Liver (tissue), 9 donors: ENCODE measurements around the gene PDIA4. TPM values are rescaled to one million over a fixed set of nuclear protein-coding genes. Genes with fewer than 3 reads are reported as not detected.

ENCODE experiments used
- DNase-seq: peaks from one replicate; pipeline ENCODE4 v3.0.0-alpha.2; 2017; ENCODE audit warnings: low spot score
- H3K27ac ChIP-seq, 2 donors: one replicate each; pipeline ENCODE4 v1.7.0; 2013; ENCODE audit warnings: inconsistent platforms in 2 of 2, low read length in 2 of 2, control low read depth in 1 of 2, low read depth in 1 of 2, mild to moderate bottlenecking in 1 of 2
- H3K27me3 ChIP-seq, 4 donors: one replicate each; pipeline versions ENCODE4 v1.6.1 to v1.7.0; 2013; ENCODE audit warnings: low read length in 3 of 4, inconsistent platforms in 1 of 4, mild to moderate bottlenecking in 1 of 4, moderate library complexity in 1 of 4; ENCODE audit not compliant: control insufficient read depth in 4 of 4, insufficient read depth in 4 of 4
- H3K36me3 ChIP-seq, 4 donors: one replicate each; pipeline versions ENCODE4 v1.6.1 to v1.7.0; 2013; ENCODE audit warnings: low read length in 3 of 4, mild to moderate bottlenecking in 3 of 4, low read depth in 1 of 4, moderate library complexity in 1 of 4; ENCODE audit not compliant: control insufficient read depth in 4 of 4, insufficient read depth in 3 of 4
- H3K4me1 ChIP-seq, 4 donors: one replicate each; pipeline versions ENCODE4 v1.6.1 to v1.7.0; 2013; ENCODE audit warnings: low read length in 3 of 4, mild to moderate bottlenecking in 3 of 4, moderate library complexity in 1 of 4; ENCODE audit not compliant: control insufficient read depth in 4 of 4, insufficient read depth in 4 of 4
- H3K4me3 ChIP-seq, 3 donors: one replicate each; pipeline versions ENCODE4 v1.6.1 to v1.7.0; 2013; ENCODE audit warnings: low read length in 3 of 3, control low read depth in 1 of 3, low read depth in 1 of 3, mild to moderate bottlenecking in 1 of 3
- H3K9ac ChIP-seq, 2 donors: one replicate each; pipeline ENCODE4 v1.7.0; 2013; ENCODE audit warnings: low read length in 2 of 2, mild to moderate bottlenecking in 2 of 2, moderate library complexity in 2 of 2, control low read depth in 1 of 2, low read depth in 1 of 2
- H3K9me3 ChIP-seq, 4 donors: one replicate each; pipeline versions ENCODE4 v1.6.1 to v1.7.0; 2013; ENCODE audit warnings: low read length in 3 of 4; ENCODE audit not compliant: control insufficient read depth in 4 of 4
- ATF3 ChIP-seq: IDR thresholded peaks from 2 replicates; pipeline ENCODE4 v1.6.1; 2016; ENCODE audit warnings: antibody characterized with exemption
- CTCF ChIP-seq: fragments of 150-350 bp; IDR thresholded peaks from 2 replicates; pipeline ENCODE4 v1.5.1; 2017; ENCODE audit warnings: improper control_type of control experiment, low read depth, low read length; ENCODE audit not compliant: missing input control
- EGR1 ChIP-seq, 2 donors: IDR thresholded peaks; 2 replicates each; pipeline ENCODE4 v1.6.1; 2016 to 2018; ENCODE audit warnings: antibody characterized with exemption in 2 of 2, low read depth in 2 of 2
- FOXA1 ChIP-seq: IDR thresholded peaks from 2 replicates; pipeline ENCODE4 v1.6.1; 2016; ENCODE audit warnings: antibody characterized with exemption
- FOXA2 ChIP-seq: IDR thresholded peaks from 2 replicates; pipeline ENCODE4 v1.6.1; 2016; ENCODE audit warnings: antibody characterized with exemption
- GABPA ChIP-seq, 2 donors: IDR thresholded peaks in 1 of 2; conservative IDR thresholded peaks in 1 of 2; 2 replicates each; pipeline ENCODE4 v1.6.1; 2016; ENCODE audit warnings: antibody characterized with exemption in 2 of 2, mild to moderate bottlenecking in 1 of 2, moderate library complexity in 1 of 2
- HNF4A ChIP-seq, 2 donors: conservative IDR thresholded peaks; 2 replicates each; pipeline ENCODE4 v1.6.1; 2016; ENCODE audit warnings: antibody characterized with exemption in 2 of 2, mild to moderate bottlenecking in 2 of 2
- HNF4G ChIP-seq: IDR thresholded peaks from 2 replicates; pipeline ENCODE4 v1.6.1; 2016; ENCODE audit warnings: antibody characterized with exemption
- JUND ChIP-seq, 2 donors: IDR thresholded peaks; 2 replicates each; pipeline ENCODE4 v1.6.1; 2016; ENCODE audit warnings: antibody characterized with exemption in 2 of 2
- MAX ChIP-seq: IDR thresholded peaks from 2 replicates; pipeline ENCODE4 v1.6.1; 2016; ENCODE audit warnings: antibody characterized with exemption
- NR2F2 ChIP-seq: IDR thresholded peaks from 2 replicates; pipeline ENCODE4 v1.6.1; 2016; ENCODE audit warnings: antibody characterized with exemption
- RAD21 ChIP-seq, 2 donors: IDR thresholded peaks; 2 replicates each; pipeline ENCODE4 v1.6.1; 2016; ENCODE audit warnings: antibody characterized with exemption in 2 of 2, mild to moderate bottlenecking in 2 of 2
- REST ChIP-seq: IDR thresholded peaks from 2 replicates; pipeline ENCODE4 v1.6.1; 2016; ENCODE audit warnings: antibody characterized with exemption, mild to moderate bottlenecking
- RXRA ChIP-seq, 2 donors: IDR thresholded peaks; 2 replicates each; pipeline ENCODE4 v1.6.1; 2017 to 2018; ENCODE audit warnings: antibody characterized with exemption in 2 of 2, mild to moderate bottlenecking in 1 of 2
- SP1 ChIP-seq: IDR thresholded peaks from 2 replicates; pipeline ENCODE4 v1.6.1; 2018; ENCODE audit warnings: antibody characterized with exemption, mild to moderate bottlenecking
- TAF1 ChIP-seq: conservative IDR thresholded peaks from 2 replicates; pipeline ENCODE4 v1.6.1; 2016; ENCODE audit warnings: antibody characterized with exemption, mild to moderate bottlenecking
- YY1 ChIP-seq: IDR thresholded peaks from 2 replicates; pipeline ENCODE4 v1.6.1; 2016; ENCODE audit warnings: antibody characterized with exemption, mild to moderate bottlenecking
- ZBTB33 ChIP-seq: IDR thresholded peaks from 2 replicates; pipeline ENCODE4 v1.6.1; 2016; ENCODE audit warnings: antibody characterized with exemption
- WGBS: extraction: QIAGEN DNeasy Blood & Tissue Kit; methylation state at CpG from one replicate; pipeline ENCODE4 v1.1.7; 2013; 5-methylcytosine and 5-hydroxymethylcytosine counted together
- polyA plus RNA-seq, 2 donors: library from polyadenylated mRNA; stranded (reverse) in 1 of 2; unstranded in 1 of 2; fragments of 200-250 nt in 1 of 2; fragments of >200 nt in 1 of 2; fragmentation: Nextera tagmentation in 1 of 2; extraction: Ambion mirVana in 1 of 2; gene quantifications; one replicate each; pipeline versions ENCODE4 v1.2.1 to v1.2.3, GENCODE V29; 2013 to 2015
- total RNA-seq, 2 donors: library from RNA; depleted of rRNA; stranded (reverse); fragments of >200 nt; gene quantifications; one replicate each; pipeline ENCODE4 v1.2.3, GENCODE V29; 2014
- donor health status: healthy.
- donor health status: healthy.
- donor health status: healthy.
- donor health status: healthy.
- donor health status: healthy.

Gene PDIA4
- total and polyA plus RNA-seq, 4 donors = 133 to 502 (median 233) TPM

- WGBS = 59% methylated on average over 6 of the region's 6 CpGs
- DNase-seq = no peak
- no peak overlapping the region for H3K9ac ChIP-seq
- H3K27me3 ChIP-seq = no peaks in the 10 kb centered on the region
- no peaks in the 10 kb centered on the region for H3K4me1 ChIP-seq
- TF ChIP-seq CTCF (no peak), HNF4G (no peak), JUND (IDR thresholded peaks at IDR 0.05) (no peak), HNF4A (conservative IDR thresholded peaks at IDR 0.05) (no peak), EGR1 (IDR thresholded peaks at IDR 0.05; ENCODE audit: low read depth in 2 of 2) (no peak), GABPA (IDR thresholded peaks at IDR 0.05 in 1 of 2, conservative IDR thresholded peaks at IDR 0.05 in 1 of 2) (no peak), SP1 (no peak)
- no peaks in the 10 kb centered on the region for H3K9me3 ChIP-seq
- no peak overlapping the region for H3K27ac ChIP-seq
- H3K4me3 ChIP-seq = no peak overlapping the region
- H3K36me3 ChIP-seq = peaks cover 39 to 92% (median 74%) of the 10 kb centered on the region in 4 donors
These were observed 20.7 kb downstream of the PDIA4 start for GRCh38 chr7:149007611-149008010.

- Histone ChIP-seq H3K4me3 (no peak overlapping the region), H3K36me3 (peaks cover 38 to 91% (median 70%) of the 10 kb centered on the region in 4 donors), H3K4me1 (no peaks in the 10 kb centered on the region), H3K27ac (no peak overlapping the region), H3K9me3 (no peaks in the 10 kb centered on the region), H3K27me3 (no peaks in the 10 kb centered on the region), H3K9ac (no peak overlapping the region)
- no peak for DNase-seq
- WGBS = 95% methylated on average over 3 of the region's 3 CpGs
- TF ChIP-seq YY1 (no peak), ATF3 (no peak), HNF4A (conservative IDR thresholded peaks at IDR 0.05) (no peak), HNF4G (no peak), RAD21 (IDR thresholded peaks at IDR 0.05) (no peak), ZBTB33 (no peak), FOXA1 (no peak), GABPA (IDR thresholded peaks at IDR 0.05 in 1 of 2, conservative IDR thresholded peaks at IDR 0.05 in 1 of 2) (no peak), EGR1 (IDR thresholded peaks at IDR 0.05; ENCODE audit: low read depth in 2 of 2) (no peak), SP1 (no peak), MAX (no peak), CTCF (no peak), FOXA2 (no peak), NR2F2 (no peak), JUND (IDR thresholded peaks at IDR 0.05) (no peak), RXRA (IDR thresholded peaks at IDR 0.05) (no peak), TAF1 (no peak), REST (no peak)
These were observed 21.2 kb downstream of the PDIA4 start for GRCh38 chr7:149007146-149007545.
